ENCODE results near the gene HEBP2. TPM values are rescaled to one million over a fixed set of nuclear protein-coding genes. Genes with fewer than 3 reads are reported as not detected.

The HEBP2 gene
- total RNA-seq, 1 donor: 35.8 TPM

DNA sequence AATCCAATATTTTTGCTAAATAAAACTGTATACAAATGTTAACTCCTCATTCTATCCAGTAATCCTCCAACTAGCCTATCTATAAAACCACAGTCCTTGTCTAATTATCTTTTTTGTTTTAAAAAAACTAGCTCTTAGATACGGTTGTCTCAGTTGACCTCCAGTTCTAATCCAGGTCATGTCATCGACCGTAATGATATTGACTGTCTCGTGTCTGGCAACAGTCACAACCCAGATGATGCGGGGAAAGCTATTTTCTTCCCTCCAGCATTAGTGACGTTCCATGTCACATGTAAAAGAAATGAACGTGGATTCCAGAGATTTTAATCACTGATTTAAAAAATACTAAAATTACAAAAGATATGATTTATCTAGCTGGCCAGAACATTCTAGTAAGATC lies 35.5 kb downstream of the HEBP2 start:
- Histone ChIP-seq H2AFZ (ENCODE audit: low read length) (no peak overlapping the region), H3K4me1 (ENCODE audit: insufficient read depth, low read length) (peaks cover 4% of the 10 kb centered on the region), H3K27ac (ENCODE audit: low read depth, low read length) (no peak overlapping the region), H3K27me3 (ENCODE audit: insufficient read depth, low read length) (no peaks in the 10 kb centered on the region), H3K79me2 (ENCODE audit: insufficient read depth, low read length) (no peaks in the 10 kb centered on the region), H4K20me1 (ENCODE audit: insufficient read depth, low read length) (no peaks in the 10 kb centered on the region), H3K4me2 (ENCODE audit: insufficient read depth, low read length) (no peak overlapping the region), H3K36me3 (ENCODE audit: insufficient read depth, low read length) (no peaks in the 10 kb centered on the region), H3K9me3 (ENCODE audit: low read depth, low read length) (no peaks in the 10 kb centered on the region), H3K4me3 (ENCODE audit: insufficient read depth, low read length) (no peak overlapping the region)
- TF ChIP-seq, protein P1, sequence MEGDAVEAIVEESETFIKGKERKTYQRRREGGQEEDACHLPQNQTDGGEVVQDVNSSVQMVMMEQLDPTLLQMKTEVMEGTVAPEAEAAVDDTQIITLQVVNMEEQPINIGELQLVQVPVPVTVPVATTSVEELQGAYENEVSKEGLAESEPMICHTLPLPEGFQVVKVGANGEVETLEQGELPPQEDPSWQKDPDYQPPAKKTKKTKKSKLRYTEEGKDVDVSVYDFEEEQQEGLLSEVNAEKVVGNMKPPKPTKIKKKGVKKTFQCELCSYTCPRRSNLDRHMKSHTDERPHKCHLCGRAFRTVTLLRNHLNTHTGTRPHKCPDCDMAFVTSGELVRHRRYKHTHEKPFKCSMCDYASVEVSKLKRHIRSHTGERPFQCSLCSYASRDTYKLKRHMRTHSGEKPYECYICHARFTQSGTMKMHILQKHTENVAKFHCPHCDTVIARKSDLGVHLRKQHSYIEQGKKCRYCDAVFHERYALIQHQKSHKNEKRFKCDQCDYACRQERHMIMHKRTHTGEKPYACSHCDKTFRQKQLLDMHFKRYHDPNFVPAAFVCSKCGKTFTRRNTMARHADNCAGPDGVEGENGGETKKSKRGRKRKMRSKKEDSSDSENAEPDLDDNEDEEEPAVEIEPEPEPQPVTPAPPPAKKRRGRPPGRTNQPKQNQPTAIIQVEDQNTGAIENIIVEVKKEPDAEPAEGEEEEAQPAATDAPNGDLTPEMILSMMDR (IDR thresholded peaks at IDR 0.05; ENCODE audit: extremely low read depth, low read depth, low read length): no peak
- no peak for DNase-seq (ENCODE audit: insufficient read length, low spot score, missing footprints)

DNA sequence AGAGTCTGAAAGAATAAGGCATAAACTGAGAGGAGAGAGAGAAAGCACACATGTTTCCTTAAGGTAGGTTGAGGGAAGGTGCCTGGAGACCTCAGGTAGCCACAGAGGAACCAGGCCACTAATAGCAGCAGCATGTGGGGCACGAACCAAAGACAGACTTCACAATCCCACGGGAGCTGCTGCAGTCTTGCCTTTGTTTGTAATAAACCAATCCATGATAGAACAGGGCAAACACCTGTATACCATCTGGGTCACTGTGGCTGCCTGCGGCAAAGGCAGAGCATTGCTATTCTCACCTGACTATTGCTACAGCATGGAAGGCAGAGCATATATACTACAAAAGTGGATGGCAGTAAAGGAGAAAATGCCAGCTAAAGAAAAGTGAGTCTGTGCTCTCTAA lies 36.3 kb downstream of the HEBP2 start:
- Histone ChIP-seq H3K36me3 (ENCODE audit: insufficient read depth, low read length) (no peaks in the 10 kb centered on the region), H3K4me1 (ENCODE audit: insufficient read depth, low read length) (peaks cover 4% of the 10 kb centered on the region), H3K4me2 (ENCODE audit: insufficient read depth, low read length) (no peak overlapping the region), H3K27me3 (ENCODE audit: insufficient read depth, low read length) (no peaks in the 10 kb centered on the region), H2AFZ (ENCODE audit: low read length) (no peak overlapping the region), H3K27ac (ENCODE audit: low read depth, low read length) (no peak overlapping the region), H3K4me3 (ENCODE audit: insufficient read depth, low read length) (no peak overlapping the region), H4K20me1 (ENCODE audit: insufficient read depth, low read length) (no peaks in the 10 kb centered on the region), H3K79me2 (ENCODE audit: insufficient read depth, low read length) (no peaks in the 10 kb centered on the region), H3K9me3 (ENCODE audit: low read depth, low read length) (no peaks in the 10 kb centered on the region)
- DNase-seq (ENCODE audit: insufficient read length, low spot score, missing footprints): no peak
- TF ChIP-seq, protein P1 (IDR thresholded peaks at IDR 0.05; ENCODE audit: extremely low read depth, low read depth, low read length): no peak

DNA sequence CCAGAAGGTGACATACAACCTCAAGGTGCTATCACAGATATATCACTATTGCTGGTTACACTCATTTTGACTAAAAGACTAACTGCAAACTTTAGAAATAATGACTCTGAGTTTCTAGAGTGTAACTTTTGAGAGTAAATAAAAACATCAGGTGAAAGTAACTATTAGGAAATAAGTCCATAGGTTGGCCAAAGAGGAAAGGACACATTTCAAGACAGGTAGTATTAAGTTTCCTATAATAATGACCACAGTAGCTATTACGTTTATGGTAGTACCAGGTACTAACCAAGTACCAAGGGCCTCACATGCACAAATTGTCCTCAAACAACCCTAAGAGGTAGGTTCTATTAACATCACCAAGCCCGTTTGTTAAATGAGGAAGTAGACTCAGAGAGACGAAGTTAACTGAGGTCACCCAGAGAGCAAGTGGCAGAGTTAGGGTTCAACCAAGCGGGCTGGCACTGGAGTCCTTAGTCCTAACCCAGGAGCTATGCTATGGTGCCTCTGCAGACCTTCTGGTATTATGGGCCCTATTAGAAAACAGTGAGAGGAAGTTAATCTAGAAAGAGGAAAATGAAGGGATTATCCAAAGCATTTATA lies 36.8 kb downstream of the HEBP2 start:
- Histone ChIP-seq H3K4me2 (ENCODE audit: insufficient read depth, low read length) (no peak overlapping the region), H3K79me2 (ENCODE audit: insufficient read depth, low read length) (no peaks in the 10 kb centered on the region), H3K4me1 (ENCODE audit: insufficient read depth, low read length) (peaks cover 4% of the 10 kb centered on the region), H4K20me1 (ENCODE audit: insufficient read depth, low read length) (no peaks in the 10 kb centered on the region), H3K4me3 (ENCODE audit: insufficient read depth, low read length) (no peak overlapping the region), H3K36me3 (ENCODE audit: insufficient read depth, low read length) (no peaks in the 10 kb centered on the region), H3K27ac (ENCODE audit: low read depth, low read length) (no peak overlapping the region), H3K27me3 (ENCODE audit: insufficient read depth, low read length) (no peaks in the 10 kb centered on the region), H3K9me3 (ENCODE audit: low read depth, low read length) (no peaks in the 10 kb centered on the region), H2AFZ (ENCODE audit: low read length) (no peak overlapping the region)
- TF ChIP-seq, protein P1 (IDR thresholded peaks at IDR 0.05; ENCODE audit: extremely low read depth, low read depth, low read length): no peak
- DNase-seq (ENCODE audit: insufficient read length, low spot score, missing footprints): no peak

DNA sequence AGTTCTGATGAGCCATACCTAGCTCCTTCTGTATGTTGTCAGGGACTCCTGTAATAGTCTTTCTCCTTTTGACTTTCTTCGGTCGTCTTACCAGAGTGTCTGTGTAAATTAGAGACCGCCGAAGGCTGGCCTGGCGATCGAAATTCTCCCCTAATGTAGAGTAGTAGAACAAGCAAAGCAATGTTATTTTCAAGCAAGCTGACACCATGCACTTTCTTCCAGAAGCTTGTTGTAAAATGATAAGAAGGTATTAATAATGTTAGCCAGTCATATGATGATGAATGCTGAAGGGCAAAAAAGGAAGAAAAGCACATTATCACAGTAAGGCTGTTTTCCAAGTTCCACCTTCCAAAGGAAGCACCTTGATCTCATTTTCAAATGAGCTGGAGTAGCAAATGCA lies 37.9 kb downstream of the HEBP2 start:
- Histone ChIP-seq H3K9me3 (ENCODE audit: low read depth, low read length) (no peaks in the 10 kb centered on the region), H3K27ac (ENCODE audit: low read depth, low read length) (no peak overlapping the region), H3K36me3 (ENCODE audit: insufficient read depth, low read length) (no peaks in the 10 kb centered on the region), H3K4me1 (ENCODE audit: insufficient read depth, low read length) (peaks cover 4% of the 10 kb centered on the region), H3K27me3 (ENCODE audit: insufficient read depth, low read length) (no peaks in the 10 kb centered on the region), H2AFZ (ENCODE audit: low read length) (no peak overlapping the region), H3K4me2 (ENCODE audit: insufficient read depth, low read length) (peak overlapping the region; percentile 19), H3K79me2 (ENCODE audit: insufficient read depth, low read length) (no peaks in the 10 kb centered on the region), H3K4me3 (ENCODE audit: insufficient read depth, low read length) (no peak overlapping the region), H4K20me1 (ENCODE audit: insufficient read depth, low read length) (no peaks in the 10 kb centered on the region)
- TF ChIP-seq, protein P1 (IDR thresholded peaks at IDR 0.05; ENCODE audit: extremely low read depth, low read depth, low read length): no peak
- DNase-seq (ENCODE audit: insufficient read length, low spot score, missing footprints): no peak
